GM12865 (cell line): ENCODE results near the gene GID8.

Experiments
- DNase-seq: peaks from one replicate; pipeline ENCODE4 v3.0.0; 2010; ENCODE audit warnings: low read depth
- H3K4me3 ChIP-seq: 2 replicates; pipeline ENCODE4 v1.5.1; 2011; ENCODE audit warnings: mild to moderate bottlenecking, low read depth, low read length, control low read depth
- CTCF ChIP-seq: IDR thresholded peaks from 2 replicates; pipeline ENCODE4 v1.5.1; 2011; ENCODE audit warnings: low read length, control low read depth, low read depth, inconsistent platforms; ENCODE audit not compliant: insufficient read depth; ENCODE audit errors: missing control alignments

GID8 gene

GRCh38 chr20:62938105-62938888 lies at the start of gene GID8:
GID8 (plus strand) TSS chr20:62938147; CDS start chr20:62941503, 3,356 bp downstream.
- H3K4me3 ChIP-seq = peak within 1 kb of the TSS; percentile 75
- no peak for TF ChIP-seq CTCF
- peak; percentile 65 for DNase-seq

GRCh38 chr20:62888406-62888805 lies 49.5 kb upstream of the GID8 start:
- DNase-seq = no peak
- H3K4me3 ChIP-seq = no peak overlapping the region
- TF ChIP-seq CTCF = no peak

GRCh38 chr20:62888910-62889309 lies 49.0 kb upstream of the GID8 start:
- TF ChIP-seq CTCF = no peak
- no peak for DNase-seq
- no peak overlapping the region for H3K4me3 ChIP-seq

GRCh38 chr20:62889411-62889810 lies 48.5 kb upstream of the GID8 start:
- no peak overlapping the region for H3K4me3 ChIP-seq
- TF ChIP-seq CTCF = no peak
- DNase-seq = no peak

- no peak for TF ChIP-seq CTCF
- H3K4me3 ChIP-seq = no peak overlapping the region
These were observed 48.1 kb upstream of the GID8 start for GRCh38 chr20:62889871-62890270.

GRCh38 chr20:62890444-62890843 lies 47.5 kb upstream of the GID8 start:
- H3K4me3 ChIP-seq = no peak overlapping the region
- DNase-seq = no peak
- TF ChIP-seq CTCF = no peak

More at GRCh38 chr20:62889871-62890270, 48.1 kb upstream of the GID8 start:
- DNase-seq = no peak

- TF ChIP-seq CTCF = no peak
These were observed 46.8 kb upstream of the GID8 start for GRCh38 chr20:62891111-62891510.

More at GRCh38 chr20:62891111-62891510, 46.8 kb upstream of the GID8 start:
- DNase-seq = no peak
- no peak overlapping the region for H3K4me3 ChIP-seq
